Esophagus squamous epithelium (tissue), 4 donors: ENCODE measurements around the gene MTERF2. TPM values are rescaled to one million over a fixed set of nuclear protein-coding genes. Genes with fewer than 3 reads are reported as not detected.

Experiments
- total RNA-seq, 4 donors: library from RNA; depleted of rRNA; stranded (reverse); fragments of >200 nt; gene quantifications; one replicate each; pipeline ENCODE4 v1.1.0, GENCODE V29; 2016

The MTERF2 gene
- total RNA-seq, 4 donors from 2014 or later: 2.7 to 9.5 (median 4.2) TPM

Other genes with a start within 250 kb of the MTERF2 start
- gene RIC8B, start 212.5 kb downstream of the MTERF2 start, total RNA-seq: 1 to 10 TPM; 2.7 to 7.3 (median 5.0) TPM
- 10 to 100 TPM in 2 of 4 donors, 1 to 10 TPM in 2; 5.1 to 12.0 (median 8.6) TPM for gene TMEM263, start 31.2 kb downstream of the MTERF2 start, total RNA-seq
- gene CRY1, start 106.4 kb upstream of the MTERF2 start, total RNA-seq: 10 to 100 TPM in 2 of 4 donors, 1 to 10 TPM in 2; 5.7 to 14.3 (median 10.8) TPM